Measurements from ENCODE around the gene CHPF2.

CHPF2 gene

GRCh38 chr7:151281686-151282085, 49.4 kb downstream of the CHPF2 start:
- H3K27me3 ChIP-seq: peaks cover 44% of the 10 kb centered on the region
- peaks cover 7% of the 10 kb centered on the region in 2 experiments for H3K4me1 ChIP-seq (ENCODE audit: control insufficient read depth in 1 of 2, insufficient read depth in 1 of 2, low read depth in 1 of 2, low read length in 1 of 2)
- no peak overlapping the region for H3K27ac ChIP-seq
- H3K4me3 ChIP-seq (ENCODE audit: low read depth in 1 of 2, low read length in 1 of 2): no peak overlapping the region
- H3K9me3 ChIP-seq: no peaks in the 10 kb centered on the region
- H3K36me3 ChIP-seq: no peaks in the 10 kb centered on the region
- TF ChIP-seq CTCF (IDR thresholded peaks at IDR 0.05): no peak

GRCh38 chr7:151282111-151282510, 49.8 kb downstream of the CHPF2 start:
- peaks cover 4 to 5% of the 10 kb centered on the region in 2 experiments for H3K4me1 ChIP-seq (ENCODE audit: control insufficient read depth in 1 of 2, insufficient read depth in 1 of 2, low read depth in 1 of 2, low read length in 1 of 2)
- no peak overlapping the region for H3K27ac ChIP-seq
- H3K36me3 ChIP-seq: no peaks in the 10 kb centered on the region
- no peaks in the 10 kb centered on the region for H3K9me3 ChIP-seq
- peaks cover 46% of the 10 kb centered on the region for H3K27me3 ChIP-seq
- H3K4me3 ChIP-seq (ENCODE audit: low read depth in 1 of 2, low read length in 1 of 2): no peak overlapping the region
- no peak for TF ChIP-seq CTCF (IDR thresholded peaks at IDR 0.05)

GRCh38 chr7:151283302-151283701, 51.0 kb downstream of the CHPF2 start:
- Histone ChIP-seq H3K27me3 (peaks cover 37% of the 10 kb centered on the region), H3K36me3 (no peaks in the 10 kb centered on the region), H3K4me1 (ENCODE audit: control insufficient read depth in 1 of 2, insufficient read depth in 1 of 2, low read depth in 1 of 2, low read length in 1 of 2) (no peaks in the 10 kb centered on the region), H3K9me3 (no peaks in the 10 kb centered on the region), H3K27ac (no peak overlapping the region), H3K4me3 (ENCODE audit: low read depth in 1 of 2, low read length in 1 of 2) (no peak overlapping the region)
- no peak for TF ChIP-seq CTCF (IDR thresholded peaks at IDR 0.05)

GRCh38 chr7:151286148-151286547, 53.9 kb downstream of the CHPF2 start:
- no peak for TF ChIP-seq CTCF (IDR thresholded peaks at IDR 0.05)
- Histone ChIP-seq H3K27ac (no peak overlapping the region), H3K9me3 (no peaks in the 10 kb centered on the region), H3K27me3 (peaks cover 37% of the 10 kb centered on the region), H3K4me3 (ENCODE audit: low read depth in 1 of 2, low read length in 1 of 2) (no peak overlapping the region), H3K36me3 (no peaks in the 10 kb centered on the region), H3K4me1 (ENCODE audit: control insufficient read depth in 1 of 2, insufficient read depth in 1 of 2, low read depth in 1 of 2, low read length in 1 of 2) (no peaks in the 10 kb centered on the region)
